GM19099 (cell line): Measurements from ENCODE around the gene SULT1A4.
"Not testable (repeated sequence)": the region's sequence is repeated elsewhere in the genome, so short reads cannot be mapped to it uniquely, and the experiment has no call there.

Experiments used
- POLR2A ChIP-seq: IDR thresholded peaks from 3 replicates; pipeline ENCODE4 v1.6.1; 2011; ENCODE audit warnings: low read depth; ENCODE audit not compliant: insufficient read length; ENCODE audit errors: extremely low read depth

SULT1A4 gene

DNA sequence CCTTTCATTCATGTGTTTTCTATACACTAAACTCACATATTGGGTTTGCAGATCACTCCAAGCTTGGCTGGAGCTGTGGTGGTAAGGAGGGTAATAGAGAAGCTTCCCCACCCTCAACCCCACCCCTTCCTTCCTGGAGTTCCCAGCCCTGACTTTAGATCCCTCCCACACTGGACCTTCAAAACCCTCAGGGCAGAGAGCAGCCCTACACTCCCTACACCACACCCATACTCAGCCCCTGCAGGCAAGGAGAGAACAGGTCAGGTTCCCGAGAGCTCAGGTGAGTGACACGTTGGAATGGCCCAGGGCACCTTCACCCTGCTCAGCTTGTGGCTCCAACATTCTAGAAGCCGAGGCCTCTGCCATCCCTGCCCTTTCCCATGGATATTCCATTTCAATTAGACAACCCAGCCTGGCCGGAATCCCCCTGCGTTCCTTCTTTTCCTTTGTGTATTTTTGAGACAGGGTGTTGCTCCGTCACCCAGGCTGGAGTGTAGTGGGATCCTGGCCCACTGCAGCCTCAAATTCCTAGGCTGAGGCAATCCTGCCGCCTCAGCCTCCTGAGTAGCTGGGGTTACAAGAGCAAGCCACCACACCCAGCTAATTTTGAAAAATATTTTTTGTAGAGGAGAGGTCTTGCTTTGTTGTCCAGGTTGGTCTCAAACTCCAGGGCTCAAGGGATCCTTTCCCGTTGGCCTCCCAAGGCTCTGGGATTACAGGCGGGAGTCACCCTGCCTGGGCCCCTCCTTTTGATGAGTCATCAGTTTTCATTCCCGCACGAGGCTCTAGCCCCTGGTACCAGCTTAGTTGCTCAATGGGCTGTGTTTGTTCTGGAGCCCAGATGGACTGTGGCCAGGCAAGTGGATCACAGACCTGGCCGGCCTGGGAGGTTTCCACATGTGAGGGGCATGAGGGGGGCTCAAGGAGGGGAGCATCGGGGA, at the start of gene SULT1A4:
SULT1A4 (plus strand) TSS at position 208 of the 941 bp plus-strand sequence. CDS start 1,473 bp downstream, outside the sequence.
- TF ChIP-seq POLR2A, result not testable (repeated sequence)

DNA sequence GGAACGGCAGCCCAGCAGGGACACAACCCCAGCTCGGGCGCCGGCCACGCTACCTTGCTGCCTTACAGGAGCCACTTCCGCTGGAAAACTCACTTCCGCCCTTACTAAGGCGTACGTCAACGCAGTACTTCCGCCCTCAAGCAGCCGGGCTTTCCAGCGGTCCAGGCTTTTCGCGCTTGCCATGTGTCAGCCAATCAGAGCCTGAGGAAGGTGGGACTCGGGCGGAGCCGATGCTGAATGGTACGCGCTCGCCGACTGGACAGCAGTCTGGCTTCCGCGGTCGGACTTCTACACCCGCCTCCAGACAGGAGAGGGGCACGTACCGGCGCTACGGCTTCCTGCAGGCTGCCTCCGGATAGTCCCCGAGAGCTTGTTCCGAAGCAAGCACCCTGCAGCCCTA, 5.4 kb upstream of the SULT1A4 start, which contains the start of the genes BOLA2 and SLX1B:
BOLA2 (minus strand) TSS at position 83 of the 400 bp plus-strand sequence. CDS start 98 bp downstream, outside the sequence.
SLX1B (plus strand) TSS at position 265 of the 400 bp plus-strand sequence.
- not testable (repeated sequence) for TF ChIP-seq POLR2A

DNA sequence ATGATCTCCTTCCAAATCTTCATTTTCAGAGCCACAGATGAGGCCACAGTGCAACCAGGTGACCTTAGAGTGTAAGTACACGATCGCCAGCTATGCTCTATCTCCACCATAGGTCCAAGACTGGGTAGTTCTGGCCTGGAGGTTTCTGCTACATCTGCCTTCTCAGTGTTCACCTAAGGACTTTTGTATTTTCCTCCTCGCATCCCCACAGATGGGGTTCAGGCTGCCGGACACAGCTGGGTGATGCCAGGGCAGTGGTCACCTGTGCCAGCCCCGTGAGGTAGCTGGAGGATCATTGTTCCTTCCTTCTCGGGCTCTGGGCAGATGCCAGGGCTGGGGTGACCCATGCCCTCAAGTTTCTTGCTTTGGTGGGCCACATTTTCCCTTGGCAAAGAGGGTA, 46.6 kb downstream of the SULT1A4 start, which contains the start of gene NPIPB12:
NPIPB12 (minus strand) TSS at position 101 of the 400 bp plus-strand sequence.
- not testable (repeated sequence) for TF ChIP-seq POLR2A
